NK-92 treated with Interleukin-12 subunit alpha and Interleukin-12 subunit beta, amount 100 ng/mL, for 24 hours (cell line): ENCODE measurements around the gene MARCHF5.
"Not testable (repeated sequence)": the region's sequence is repeated elsewhere in the genome, so short reads cannot be mapped to it uniquely, and the experiment has no call there.

Source experiments
- DNase-seq: peaks from one replicate; lab custom pipeline; 2025; lab: John Stamatoyannopoulos, UW

The MARCHF5 gene

GRCh38 chr10:92387289-92387940 is 96.4 kb downstream of the MARCHF5 start:
- DNase-seq, result no peak

- DNase-seq, result not testable (repeated sequence)
Observed at GRCh38 chr10:92393173-92393572, 102.2 kb downstream of the MARCHF5 start.

GRCh38 chr10:92395271-92395670 is 104.3 kb downstream of the MARCHF5 start:
- no peak for DNase-seq

- not testable (repeated sequence) for DNase-seq
Observed at GRCh38 chr10:92402234-92402633, 111.3 kb downstream of the MARCHF5 start.
